HCT116 (cell line): Measurements from ENCODE around the gene ZAP70. TPM values are rescaled to one million over a fixed set of nuclear protein-coding genes. Genes with fewer than 3 reads are reported as not detected.

Source experiments
- ATAC-seq: fragments of 200-7000 bp; cut with Tn5 transposase; 2 replicates; pipeline ENCODE4 v1.9.1; 2020; ENCODE audit warnings: mild to moderate bottlenecking, moderate library complexity
- BruUV-seq: library from RNA; stranded (reverse); fragments of 400-500 nt; replicated peaks from 2 replicates; lab custom pipeline; 2021; lab: Mats Ljungman, UMichigan
- CTCF ChIA-PET: fragments of 300-600 bp; sonication (Branson Sonifier 250); formaldehyde crosslinking; loops from one replicate; lab custom pipeline; 2021; ENCODE audit warnings: antibody characterized with exemption; lab: Charles Lee
- POLR2A ChIA-PET: fragments of 300-600, 350-600 bp; sonication (Branson Sonifier 250); formaldehyde crosslinking; loops from one replicate; lab custom pipeline; 2021; ENCODE audit warnings: antibody characterized with exemption; lab: Charles Lee
- RAD21 ChIA-PET, 2 experiments: fragments of 300-600 bp; sonication (Branson Sonifier 250); formaldehyde crosslinking; loops; one replicate each; lab custom pipeline; 2023; ENCODE audit warnings: low total read pairs in 2 of 2; ENCODE audit not compliant: uncharacterized antibody in 2 of 2, unreplicated experiment in 2 of 2, low non-redundant PET in 1 of 2; lab: Charles Lee
- DNase-seq: peaks from one replicate; pipeline ENCODE4 v3.0.0-alpha.2; 2010; ENCODE audit warnings: low read depth, low spot score
- H2AFZ ChIP-seq: fragments of 200-600 bp; shearing (Covaris generic), sonication (generic); 2 replicates; pipeline ENCODE4 v1.6.1; 2017; ENCODE audit warnings: low read depth, mixed run types, mixed read lengths, antibody characterized with exemption, low read length; ENCODE audit not compliant: poor library complexity, severe bottlenecking
- H3K27ac ChIP-seq: 2 replicates; pipeline ENCODE4 v1.5.1; 2012; ENCODE audit warnings: low read depth, low read length
- H3K27me3 ChIP-seq: fragments of 200-600 bp; sonication (generic); 2 replicates; pipeline ENCODE4 v1.6.1; 2016; ENCODE audit warnings: mixed run types, low read length, mixed read lengths; ENCODE audit not compliant: insufficient read depth
- H3K36me3 ChIP-seq, 2 experiments: fragments of 200-500 bp in 1 of 2; fragments of 200-600 bp in 1 of 2; sonication (Bioruptor generic) in 1 of 2; sonication (generic) in 1 of 2; 2 replicates each; pipeline versions ENCODE4 v1.5.1 to v1.6.1; 2014 to 2016; ENCODE audit warnings: low read length in 2 of 2, inconsistent platforms in 1 of 2, mixed read lengths in 1 of 2, mixed run types in 1 of 2; ENCODE audit not compliant: insufficient read depth in 2 of 2, control insufficient read depth in 1 of 2
- H3K4me1 ChIP-seq, 2 experiments: fragments of 200-600 bp in 1 of 2; sonication (generic) in 1 of 2; 2 replicates each; pipeline versions ENCODE4 v1.5.1 to v1.6.1; 2012 to 2017; ENCODE audit warnings: low read length in 2 of 2, inconsistent platforms in 1 of 2, mild to moderate bottlenecking in 1 of 2, mixed read lengths in 1 of 2, mixed run types in 1 of 2, moderate library complexity in 1 of 2; ENCODE audit not compliant: insufficient read depth in 2 of 2, control insufficient read depth in 1 of 2
- H3K4me2 ChIP-seq: fragments of 200-600 bp; sonication (generic); 2 replicates; pipeline ENCODE4 v1.6.1; 2017; ENCODE audit warnings: mixed run types, low read length, mixed read lengths
- H3K4me3 ChIP-seq, 2 experiments: fragments of 200-600 bp in 1 of 2; sonication (generic) in 1 of 2; replicated peaks in 1 of 2; 2 replicates each; pipeline ENCODE4 v1.5.1; 2011 to 2016; ENCODE audit warnings: low read length in 2 of 2, control low read depth in 1 of 2, low read depth in 1 of 2, mild to moderate bottlenecking in 1 of 2, mixed read lengths in 1 of 2, mixed run types in 1 of 2
- H3K79me2 ChIP-seq: fragments of 200-600 bp; sonication (generic); 2 replicates; pipeline ENCODE4 v1.6.1; 2017; ENCODE audit warnings: mild to moderate bottlenecking, mixed run types, low read length, moderate library complexity, mixed read lengths; ENCODE audit not compliant: insufficient read depth
- H3K9ac ChIP-seq: fragments of 200-600 bp; sonication (generic); 2 replicates; pipeline ENCODE4 v1.6.1; 2016; ENCODE audit warnings: low read length, mixed read lengths
- H3K9me2 ChIP-seq: fragments of 200-600 bp; sonication (generic), shearing (Covaris generic); 2 replicates; pipeline ENCODE4 v1.6.1; 2017; ENCODE audit warnings: mixed run types, mild to moderate bottlenecking, moderate library complexity; ENCODE audit not compliant: insufficient read depth
- H3K9me3 ChIP-seq, 2 experiments: fragments of 200-500 bp in 1 of 2; fragments of 200-600 bp in 1 of 2; sonication (Bioruptor generic) in 1 of 2; sonication (generic) in 1 of 2; 2 replicates each; pipeline ENCODE4 v1.6.1; 2014 to 2017; ENCODE audit warnings: low read length in 2 of 2, mixed read lengths in 2 of 2, inconsistent platforms in 1 of 2, low read depth in 1 of 2, mild to moderate bottlenecking in 1 of 2, mixed run types in 1 of 2, moderate library complexity in 1 of 2; ENCODE audit not compliant: control insufficient read depth in 1 of 2, insufficient read depth in 1 of 2
- H4K20me1 ChIP-seq: fragments of 200-600 bp; sonication (generic), shearing (Covaris generic); 2 replicates; pipeline ENCODE4 v1.6.1; 2017; ENCODE audit warnings: mixed run types, mild to moderate bottlenecking, moderate library complexity; ENCODE audit not compliant: insufficient read depth
- ATF3 ChIP-seq: IDR thresholded peaks from 2 replicates; pipeline ENCODE4 v1.6.1; 2012
- CEBPB ChIP-seq: IDR thresholded peaks from 2 replicates; pipeline ENCODE4 v1.6.1; 2012; ENCODE audit warnings: low read depth
- CTCF ChIP-seq, 3 experiments: fragments of 200-600 bp in 1 of 3; sonication (generic) in 1 of 3; IDR thresholded peaks in 2 of 3; conservative IDR thresholded peaks in 1 of 3; 2 replicates each; pipeline ENCODE4 v1.5.1; 2012 to 2017; ENCODE audit warnings: low read depth in 2 of 3, low read length in 2 of 3, antibody characterized with exemption in 1 of 3, borderline replicate concordance in 1 of 3, control low read depth in 1 of 3, mild to moderate bottlenecking in 1 of 3, mixed read lengths in 1 of 3, mixed run types in 1 of 3, moderate library complexity in 1 of 3; ENCODE audit not compliant: insufficient read depth in 1 of 3
- EGR1 ChIP-seq: IDR thresholded peaks from 2 replicates; pipeline ENCODE4 v1.6.1; 2012; ENCODE audit warnings: low read depth
- ELF1 ChIP-seq: IDR thresholded peaks from 2 replicates; pipeline ENCODE4 v1.6.1; 2012; ENCODE audit warnings: low read depth, borderline replicate concordance
- EZH2 ChIP-seq: fragments of 200-600 bp; sonication (generic); IDR thresholded peaks from 2 replicates; pipeline ENCODE4 v1.6.1; 2017; ENCODE audit warnings: antibody characterized with exemption, mixed run types
- EZH2phosphoT487 ChIP-seq: fragments of 200-600 bp; IDR thresholded peaks from 2 replicates; pipeline ENCODE4 v1.6.1; 2018; ENCODE audit warnings: antibody characterized with exemption, borderline replicate concordance
- MAX ChIP-seq: IDR thresholded peaks from 2 replicates; pipeline ENCODE4 v1.6.1; 2012
- POLR2A ChIP-seq: IDR thresholded peaks from 2 replicates; pipeline ENCODE4 v1.7.0; 2011; ENCODE audit warnings: borderline replicate concordance; ENCODE audit not compliant: insufficient read depth, insufficient read length; ENCODE audit errors: extremely low read depth
- POLR2AphosphoS5 ChIP-seq: IDR thresholded peaks from 2 replicates; pipeline ENCODE4 v1.6.1; 2011; ENCODE audit warnings: mild to moderate bottlenecking, low read depth, low read length, moderate library complexity
- SIN3A ChIP-seq: IDR thresholded peaks from 2 replicates; pipeline ENCODE4 v1.6.1; 2012; ENCODE audit warnings: low read depth
- ZBTB33 ChIP-seq: IDR thresholded peaks from 2 replicates; pipeline ENCODE4 v1.6.1; 2011; ENCODE audit warnings: mild to moderate bottlenecking, low read length, moderate library complexity; ENCODE audit not compliant: insufficient replicate concordance; ENCODE audit errors: extremely low read depth
- ZFX ChIP-seq: fragments of 450-650 bp; IDR thresholded peaks from 2 replicates; pipeline ENCODE4 v1.6.1; 2017
- ZNF274 ChIP-seq: fragments of 200-500 bp; sonication (Bioruptor generic); IDR thresholded peaks from 2 replicates; pipeline ENCODE4 v1.6.1; 2014; ENCODE audit warnings: mild to moderate bottlenecking, low read depth, low read length, inconsistent platforms
- intact Hi-C: fragments of 100-400 bp; cut with micrococcal nuclease; formaldehyde crosslinking; loops from 2 replicates; pipeline ENCODE4 v1.10.0; 2022
- total RNA-seq: library from RNA; stranded (reverse); gene quantifications from one replicate; pipeline ENCODE4 v1.2.1, GENCODE V29; 2021; ENCODE audit not compliant: unreplicated experiment

ZAP70 gene
- total RNA-seq, 1 experiment from 2014 or later, result 0.91 TPM

- ChIA-PET POLR2A (interaction anchor here (0.6 to 1.5 kb wide), 9 partner anchors 8 to 93 kb away, joined by 3 to 22 read pairs (median 4); partner anchors contain the start of gene COX5B), RAD21 (interaction anchor here (0.6 to 0.9 kb wide), 2 partner anchors 33 kb away, joined by 3 read pairs; no protein-coding TSS in a partner anchor), CTCF (interaction anchor here (0.7 to 1.7 kb wide), 9 partner anchors 9 to 76 kb away, joined by 3 to 12 read pairs (median 7); partner anchors contain the start of gene COX5B)
- peak overlapping the region; percentile 62 to 88 for H3K4me3 ChIP-seq
- peak overlapping the region; percentile 86 for H3K4me2 ChIP-seq
- H3K79me2 ChIP-seq, result peaks cover 30% of the 10 kb centered on the region
- H3K9me3 ChIP-seq, result no peaks in the 10 kb centered on the region
- H3K9me2 ChIP-seq, result no peaks in the 10 kb centered on the region
- DNase-seq, result peak; percentile 43
- H3K4me1 ChIP-seq, result peaks cover 6 to 20% of the 10 kb centered on the region in 2 experiments; a peak in 3 of 4 replicates
- peak overlapping the region; percentile 81 for H2AFZ ChIP-seq
- H3K9ac ChIP-seq, result peak overlapping the region; percentile 77
- H3K27ac ChIP-seq, result peak overlapping the region; percentile 79
- TF ChIP-seq ZNF274 (no peak), POLR2AphosphoS5 (no peak), CEBPB (no peak), EGR1 (no peak), MAX (no peak), CTCF (IDR thresholded peaks at IDR 0.05 in 2 of 3, conservative IDR thresholded peaks at IDR 0.05 in 1 of 3; ENCODE audit: borderline replicate concordance in 1 of 3, insufficient read depth in 1 of 3, low read depth in 2 of 3, low read length in 2 of 3) (no peak; a peak in 1 of 6 replicates), POLR2A (no peak), ZBTB33 (no peak), ZFX (no peak), ATF3 (no peak), ELF1 (no peak), EZH2 (no peak), EZH2phosphoT487 (no peak), SIN3A (no peak)
- intact Hi-C loops, result loop anchor here (1.0 kb wide), 1 partner anchor 33 kb away; no protein-coding TSS in a partner anchor
- H3K36me3 ChIP-seq, result no peaks in the 10 kb centered on the region; a peak in 1 of 4 replicates
- peak; percentile 18; the same call in 1 of the 2 replicates for ATAC-seq
- BruUV-seq, result TSS peak; percentile 94
- no peaks in the 10 kb centered on the region for H3K27me3 ChIP-seq
- H4K20me1 ChIP-seq, result no peaks in the 10 kb centered on the region
These were observed 48.8 kb upstream of the ZAP70 start for GRCh38 chr2:97664636-97664970.
